DND-41 (cell line): Measurements from ENCODE around the gene CAPZA1.

Experiments used
- ATAC-seq: fragments of 200-7000 bp; cut with Tn5 transposase; 3 replicates; pipeline ENCODE4 v1.9.1; 2021; ENCODE audit warnings: low read depth; ENCODE audit not compliant: insufficient read depth
- DNase-seq: peaks from one replicate; pipeline ENCODE4 v3.0.0-alpha.2; 2020
- H2AFZ ChIP-seq: 2 replicates; pipeline ENCODE4 v1.6.0; 2012; ENCODE audit warnings: low read depth, low read length
- H3K27ac ChIP-seq: 2 replicates; pipeline ENCODE4 v1.5.1; 2012; ENCODE audit warnings: low read length, inconsistent platforms
- H3K27me3 ChIP-seq: fragments of 200-600 bp; sonication (generic); 2 replicates; pipeline ENCODE4 v1.6.0; 2012; ENCODE audit warnings: low read length, mild to moderate bottlenecking, inconsistent platforms; ENCODE audit not compliant: insufficient read depth, poor library complexity
- H3K36me3 ChIP-seq: 2 replicates; pipeline ENCODE4 v1.5.1; 2012; ENCODE audit warnings: low read length, inconsistent platforms; ENCODE audit not compliant: insufficient read depth
- H3K4me1 ChIP-seq: 2 replicates; pipeline ENCODE4 v1.5.1; 2012; ENCODE audit warnings: mild to moderate bottlenecking, low read length; ENCODE audit not compliant: insufficient read depth
- H3K4me2 ChIP-seq: 2 replicates; pipeline ENCODE4 v1.6.0; 2012; ENCODE audit warnings: mild to moderate bottlenecking, moderate library complexity, low read length, inconsistent platforms; ENCODE audit not compliant: insufficient read depth
- H3K4me3 ChIP-seq, 2 experiments: fragments of 200-600 bp in 1 of 2; shearing (Covaris generic) in 1 of 2; 2 replicates each; pipeline ENCODE4 v1.5.1; 2012 to 2016; ENCODE audit warnings: inconsistent platforms in 2 of 2, low read length in 2 of 2, mild to moderate bottlenecking in 2 of 2, low read depth in 1 of 2, moderate library complexity in 1 of 2
- H3K79me2 ChIP-seq: 2 replicates; pipeline ENCODE4 v1.6.0; 2012; ENCODE audit warnings: low read length, inconsistent platforms; ENCODE audit not compliant: insufficient read depth
- H3K9ac ChIP-seq: 2 replicates; pipeline ENCODE4 v1.6.0; 2012; ENCODE audit warnings: low read depth, mild to moderate bottlenecking, inconsistent platforms, low read length, moderate library complexity
- H3K9me3 ChIP-seq: 2 replicates; pipeline ENCODE4 v1.5.1; 2012; ENCODE audit warnings: low read length, moderate library complexity, mild to moderate bottlenecking, inconsistent platforms; ENCODE audit not compliant: insufficient read depth, severe bottlenecking
- H4K20me1 ChIP-seq: 2 replicates; pipeline ENCODE4 v1.6.0; 2012; ENCODE audit warnings: low read length; ENCODE audit not compliant: insufficient read depth
- CTCF ChIP-seq: IDR thresholded peaks from 2 replicates; pipeline ENCODE4 v1.5.1; 2012; ENCODE audit warnings: borderline replicate concordance, low read length, moderate library complexity, mild to moderate bottlenecking; ENCODE audit not compliant: poor library complexity, severe bottlenecking; ENCODE audit errors: extremely low read depth
- EZH2 ChIP-seq: IDR thresholded peaks from 3 replicates; pipeline ENCODE4 v1.6.1; 2012; ENCODE audit warnings: borderline replicate concordance, low read depth, mild to moderate bottlenecking, moderate library complexity, low read length, inconsistent platforms; ENCODE audit not compliant: severe bottlenecking

Gene CAPZA1

DNA sequence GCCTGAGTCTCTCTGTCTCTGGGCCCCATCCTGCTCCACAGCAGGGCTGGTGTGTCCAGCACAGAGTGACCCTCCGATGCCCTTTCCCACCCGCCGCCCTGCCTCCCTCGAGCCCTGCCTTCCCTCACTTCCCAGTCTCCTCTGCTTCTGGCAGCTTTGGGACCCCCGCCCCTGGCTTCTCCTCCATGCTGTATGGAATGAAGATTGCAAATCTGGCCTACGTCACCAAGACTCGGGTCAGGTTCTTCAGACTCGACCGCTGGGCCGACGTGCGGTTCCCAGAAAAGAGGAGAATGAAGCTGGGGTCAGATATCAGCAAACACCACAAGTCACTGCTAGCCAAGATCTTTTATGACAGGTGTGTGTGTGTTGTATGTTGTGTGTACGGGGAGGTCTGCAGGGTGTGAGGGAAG is 69.2 kb downstream of the CAPZA1 start:
- Histone ChIP-seq H3K27ac (no peak overlapping the region), H3K4me3 (no peak overlapping the region), H3K9ac (no peak overlapping the region), H3K4me1 (no peaks in the 10 kb centered on the region), H2AFZ (no peak overlapping the region), H3K79me2 (peaks cover 40% of the 10 kb centered on the region), H3K4me2 (no peak overlapping the region), H3K36me3 (peaks cover 60% of the 10 kb centered on the region), H4K20me1 (peaks cover 33% of the 10 kb centered on the region), H3K9me3 (no peaks in the 10 kb centered on the region), H3K27me3 (no peaks in the 10 kb centered on the region)
- ATAC-seq, result no peak
- no peak for TF ChIP-seq EZH2
- TF ChIP-seq CTCF, result no peak
- no peak for DNase-seq

DNA sequence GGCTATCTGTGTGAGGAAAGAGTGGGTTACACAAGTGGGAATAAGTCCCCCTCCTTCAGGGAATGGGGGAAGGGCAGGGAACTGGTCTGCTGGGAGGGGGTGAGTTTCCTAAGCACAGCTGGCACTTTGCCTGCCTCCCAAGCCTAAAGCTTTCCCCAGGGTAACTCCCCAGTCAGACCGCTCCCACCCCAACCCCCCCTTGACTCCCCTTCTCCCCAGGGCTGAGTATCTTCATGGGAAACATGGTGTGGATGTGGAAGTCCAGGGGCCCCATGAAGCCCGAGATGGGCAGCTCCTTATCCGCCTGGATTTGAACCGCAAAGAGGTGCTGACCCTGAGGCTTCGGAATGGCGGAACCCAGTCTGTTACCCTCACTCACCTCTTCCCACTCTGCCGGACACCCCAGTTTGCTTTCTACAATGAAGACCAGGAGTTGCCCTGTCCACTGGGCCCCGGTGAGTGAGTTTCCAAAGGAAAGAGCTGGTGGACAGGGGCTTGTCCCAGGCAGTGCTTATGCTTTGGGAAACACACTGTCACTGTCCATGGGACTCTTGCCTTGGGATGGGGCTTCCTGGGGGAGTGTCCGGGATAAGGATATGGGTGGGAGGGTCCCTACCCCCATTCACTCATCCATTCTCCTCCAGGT is 69.7 kb downstream of the CAPZA1 start:
- H4K20me1 ChIP-seq, result peaks cover 33% of the 10 kb centered on the region
- peaks cover 66% of the 10 kb centered on the region for H3K36me3 ChIP-seq
- DNase-seq, result no peak
- ATAC-seq, result no peak
- no peak overlapping the region for H3K9ac ChIP-seq
- no peaks in the 10 kb centered on the region for H3K9me3 ChIP-seq
- H3K27me3 ChIP-seq, result no peaks in the 10 kb centered on the region
- no peak overlapping the region for H3K27ac ChIP-seq
- H3K4me1 ChIP-seq, result no peaks in the 10 kb centered on the region
- peaks cover 37% of the 10 kb centered on the region for H3K79me2 ChIP-seq
- no peak overlapping the region for H3K4me2 ChIP-seq
- TF ChIP-seq EZH2 (no peak), CTCF (no peak)
- H2AFZ ChIP-seq, result no peak overlapping the region
- H3K4me3 ChIP-seq, result no peak overlapping the region

DNA sequence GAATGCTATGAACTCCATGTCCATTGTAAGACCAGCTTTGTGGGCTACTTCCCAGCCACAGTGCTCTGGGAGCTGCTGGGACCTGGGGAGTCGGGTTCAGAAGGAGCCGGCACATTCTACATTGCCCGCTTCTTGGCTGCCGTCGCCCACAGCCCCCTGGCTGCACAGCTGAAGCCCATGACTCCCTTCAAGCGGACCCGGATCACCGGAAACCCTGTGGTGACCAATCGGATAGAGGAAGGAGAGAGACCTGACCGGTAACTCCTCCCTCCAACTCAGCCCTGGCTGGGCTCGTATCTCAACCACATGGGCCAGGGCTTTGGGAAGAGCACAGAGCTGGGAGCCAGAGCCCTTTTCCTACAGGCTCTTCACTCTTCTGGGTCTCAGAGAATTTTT is 70.2 kb downstream of the CAPZA1 start:
- Histone ChIP-seq H3K4me2 (no peak overlapping the region), H3K27ac (no peak overlapping the region), H3K27me3 (no peaks in the 10 kb centered on the region), H3K4me1 (no peaks in the 10 kb centered on the region), H3K9me3 (no peaks in the 10 kb centered on the region), H2AFZ (no peak overlapping the region), H3K79me2 (peaks cover 32% of the 10 kb centered on the region), H4K20me1 (peaks cover 33% of the 10 kb centered on the region), H3K9ac (no peak overlapping the region), H3K36me3 (peaks cover 71% of the 10 kb centered on the region), H3K4me3 (no peak overlapping the region)
- TF ChIP-seq EZH2 (no peak), CTCF (no peak)
- no peak for ATAC-seq
- no peak for DNase-seq
